Stimulated activated CD8-positive, alpha-beta memory T cell treated with anti-CD3 and anti-CD28 coated beads, Interleukin-4, amount 100 ng/mL, for 48 hours (primary cell): ENCODE measurements around the gene EID3.

Source experiments
- DNase-seq: peaks from one replicate; pipeline ENCODE4 v3.0.0-alpha.2; 2020

The EID3 gene

GRCh38 chr12:104340925-104341611 lies 37.5 kb downstream of the EID3 start:
- no peak for DNase-seq

GRCh38 chr12:104342147-104342546 lies 38.6 kb downstream of the EID3 start:
- no peak for DNase-seq

- no peak for DNase-seq
These were observed 39.2 kb downstream of the EID3 start for GRCh38 chr12:104342635-104343249.

GRCh38 chr12:104344682-104345081 lies 41.1 kb downstream of the EID3 start:
- no peak for DNase-seq

GRCh38 chr12:104345234-104346066 lies 41.9 kb downstream of the EID3 start:
- no peak for DNase-seq

GRCh38 chr12:104347374-104348075 lies 44.0 kb downstream of the EID3 start:
- DNase-seq, result no peak

- no peak for DNase-seq
These were observed 44.9 kb downstream of the EID3 start for GRCh38 chr12:104348283-104348993.

GRCh38 chr12:104348994-104349494 lies 45.5 kb downstream of the EID3 start:
- no peak for DNase-seq

- DNase-seq, result no peak
These were observed 46.9 kb downstream of the EID3 start for GRCh38 chr12:104350211-104351056.

- no peak for DNase-seq
These were observed 47.8 kb downstream of the EID3 start for GRCh38 chr12:104351057-104351983.

GRCh38 chr12:104352106-104352713 lies 48.7 kb downstream of the EID3 start:
- DNase-seq, result no peak

- DNase-seq, result no peak
These were observed 49.8 kb downstream of the EID3 start for GRCh38 chr12:104353012-104353981.

- no peak for DNase-seq
These were observed 50.8 kb downstream of the EID3 start for GRCh38 chr12:104354167-104354867.
